HG02588 (cell line): ENCODE results near the gene ING3.
"Not testable (repeated sequence)": the region's sequence is repeated elsewhere in the genome, so short reads cannot be mapped to it uniquely, and the experiment has no call there.

ENCODE experiments used
- ATAC-seq: cut with Tn5 transposase; IDR thresholded peaks from one replicate; pipeline ENCODE4 v1.9.1; 2021; ENCODE audit warnings: mild to moderate bottlenecking, moderate library complexity; ENCODE audit not compliant: unreplicated experiment

ING3 gene

DNA sequence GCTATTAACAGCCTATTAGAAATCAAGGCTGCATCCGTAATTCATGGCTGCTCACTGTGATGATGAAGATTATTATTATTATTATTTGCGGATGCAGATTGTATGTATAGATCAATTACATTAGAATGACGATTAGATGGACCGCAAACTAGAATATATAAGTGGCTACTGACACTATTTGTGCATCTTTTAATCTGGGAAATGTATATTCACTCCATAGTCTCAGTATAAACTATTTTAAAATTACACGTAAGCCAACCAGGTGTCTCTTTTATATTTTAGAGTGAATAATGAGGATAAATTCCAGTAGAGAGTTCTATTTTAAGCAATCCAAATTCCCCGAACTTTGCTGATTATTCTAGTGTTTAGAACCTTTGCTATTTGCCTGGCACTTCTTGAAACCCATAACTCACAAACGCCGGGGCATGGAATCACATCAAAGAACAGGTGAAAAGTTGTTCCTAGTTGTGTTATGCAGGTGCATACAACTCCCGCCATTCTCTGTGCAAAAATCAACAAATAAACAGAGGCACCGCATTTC is 509 bp upstream of the ING3 start:
- ATAC-seq = no peak

- no peak for ATAC-seq
Measured at GRCh38 chr7:120951309-120951699, 727 bp downstream of the ING3 start.

- ATAC-seq = no peak
Measured at GRCh38 chr7:120951826-120952225, 1.2 kb downstream of the ING3 start.

DNA sequence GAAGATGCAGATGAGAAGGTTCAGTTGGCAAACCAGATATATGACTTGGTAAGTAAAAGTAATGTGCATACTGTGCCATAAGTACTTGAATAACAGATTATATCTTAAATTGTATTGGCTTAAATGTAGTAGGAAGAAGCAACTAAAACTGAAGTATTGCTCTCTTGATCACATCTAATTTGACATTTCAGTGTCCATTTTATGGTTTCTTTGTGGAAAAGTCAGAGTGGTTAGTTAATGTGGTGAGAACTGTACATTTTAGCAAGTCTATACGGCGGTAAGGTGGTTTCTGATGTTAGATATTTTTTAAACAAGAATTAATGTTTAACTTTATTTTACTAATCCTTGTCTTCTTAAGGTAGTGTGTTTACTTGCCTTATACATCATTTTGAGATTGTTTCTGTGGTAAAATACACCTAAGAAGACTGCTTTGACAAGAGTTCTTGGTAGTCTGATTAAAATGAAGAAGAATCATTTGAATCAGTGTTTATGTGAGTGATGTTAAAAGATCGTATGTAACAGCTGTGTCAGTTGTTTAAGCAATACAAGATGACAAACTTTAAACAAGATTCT is 5.1 kb downstream of the ING3 start:
- ATAC-seq = peak; percentile 23

DNA sequence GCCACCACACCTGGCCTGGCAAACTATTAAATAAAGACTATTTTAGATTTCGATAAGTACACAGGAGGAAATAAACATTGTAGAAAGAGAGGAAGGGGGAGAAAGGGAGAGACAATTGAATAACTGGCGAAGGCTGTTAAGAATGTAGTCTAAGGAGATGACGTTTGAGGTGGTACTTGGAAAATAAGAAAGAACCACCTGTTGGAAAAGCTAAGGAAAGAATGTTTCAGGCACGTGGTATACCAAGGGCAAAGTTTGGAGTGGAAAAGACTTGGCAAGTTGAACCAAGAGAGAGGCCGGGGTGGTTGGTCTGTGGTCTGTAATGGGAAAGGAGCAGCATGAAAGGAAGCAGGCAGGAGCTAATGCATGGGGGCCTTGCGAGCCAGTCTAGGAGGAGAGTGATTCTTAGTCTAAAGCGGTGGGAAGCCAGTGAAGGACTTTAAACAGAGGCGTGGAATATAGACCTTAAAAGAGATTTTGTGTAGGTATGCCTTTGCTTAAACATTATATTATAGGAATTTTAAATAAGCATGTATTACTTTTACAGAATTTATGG is 9.4 kb downstream of the ING3 start:
- ATAC-seq = no peak

GRCh38 chr7:120960714-120961113 is 10.1 kb downstream of the ING3 start:
- ATAC-seq = no peak

DNA sequence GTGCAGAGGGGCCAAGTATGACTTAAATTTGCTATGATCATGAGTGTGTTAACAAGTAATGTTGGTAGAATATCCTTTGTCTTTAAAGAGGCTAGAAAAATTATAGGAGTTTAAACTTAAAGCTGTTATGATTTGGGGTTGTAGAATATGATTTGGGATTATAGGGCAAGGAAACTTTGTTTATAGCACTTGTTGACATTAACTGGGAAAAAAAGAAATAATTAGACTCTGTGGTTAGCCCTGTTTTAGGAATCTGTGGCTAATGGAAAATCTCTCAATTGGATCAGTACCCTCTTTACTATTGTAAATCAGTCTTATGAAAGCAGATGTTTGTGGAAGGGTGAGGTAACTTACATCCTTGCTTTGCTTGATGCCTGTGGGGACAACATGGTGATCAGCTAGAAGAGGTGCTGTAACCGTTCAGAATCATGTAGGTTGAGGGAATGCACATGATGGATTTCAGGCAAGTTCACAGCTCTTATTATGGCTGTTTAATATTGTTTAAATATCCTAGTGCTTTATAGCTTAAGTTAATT is 11.1 kb downstream of the ING3 start:
- ATAC-seq = no peak

DNA sequence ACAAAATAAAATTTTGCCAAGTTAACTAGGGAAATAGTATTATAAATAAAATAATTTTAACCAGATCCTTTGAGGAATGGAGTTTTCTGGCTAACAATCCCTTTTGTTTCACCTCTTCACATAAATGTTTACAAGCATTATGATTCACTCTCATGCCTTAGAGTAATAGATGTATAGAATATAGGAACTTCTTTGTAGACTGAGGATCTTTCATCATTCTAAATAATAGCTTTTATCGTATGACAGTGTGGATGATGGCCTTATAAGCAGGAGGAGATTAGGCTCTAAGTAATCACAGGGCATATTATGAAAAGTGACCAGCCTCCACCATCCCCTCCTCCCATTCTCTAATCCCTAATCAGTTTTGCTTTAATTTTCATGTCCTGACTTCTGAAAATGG is 13.5 kb downstream of the ING3 start:
- no peak for ATAC-seq

- ATAC-seq = no peak
Measured at GRCh38 chr7:120966961-120967360, 16.4 kb downstream of the ING3 start.

GRCh38 chr7:120973849-120974248 is 23.3 kb downstream of the ING3 start:
- ATAC-seq = no peak

- no peak for ATAC-seq
Measured at GRCh38 chr7:120979765-120980499, 29.4 kb downstream of the ING3 start.

DNA sequence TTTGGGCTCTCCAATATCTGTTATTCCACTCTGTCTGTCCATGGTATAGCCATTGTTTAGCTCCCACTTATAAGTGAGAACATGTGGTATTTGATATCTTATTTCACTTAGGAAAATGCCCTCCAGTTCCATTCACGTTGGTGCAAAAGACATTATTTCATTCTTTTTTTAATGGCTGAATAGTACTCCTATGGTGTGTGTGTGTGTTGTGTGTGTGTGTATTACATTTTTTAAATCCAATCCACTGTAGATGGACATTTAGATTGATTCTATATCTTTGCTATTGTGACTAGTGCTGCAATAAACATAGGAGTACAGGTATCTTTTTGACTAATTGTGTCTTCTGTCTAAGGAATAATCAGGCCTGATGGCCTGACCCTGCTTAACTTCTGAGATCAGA is 30.5 kb downstream of the ING3 start:
- no peak for ATAC-seq

- ATAC-seq = no peak
Measured at GRCh38 chr7:120981888-120982615, 31.5 kb downstream of the ING3 start.

DNA sequence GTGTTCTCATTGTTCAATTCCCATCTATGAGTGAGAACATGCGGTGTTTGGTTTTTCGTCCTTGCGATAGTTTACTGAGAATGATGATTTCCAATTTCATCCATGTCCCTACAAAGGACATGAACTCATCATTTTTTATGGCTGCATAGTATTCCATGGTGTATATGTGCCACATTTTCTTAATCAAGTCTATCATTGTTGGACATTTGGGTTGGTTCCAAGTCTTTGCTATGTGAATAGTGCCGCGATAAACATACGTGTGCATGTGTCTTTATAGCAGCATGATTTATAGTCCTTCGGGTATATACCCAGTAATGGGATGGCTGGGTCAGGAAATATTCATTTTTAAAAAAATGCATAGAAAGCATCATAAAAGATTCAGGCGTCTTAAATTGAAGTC is 33.0 kb downstream of the ING3 start:
- ATAC-seq = not testable (repeated sequence)

DNA sequence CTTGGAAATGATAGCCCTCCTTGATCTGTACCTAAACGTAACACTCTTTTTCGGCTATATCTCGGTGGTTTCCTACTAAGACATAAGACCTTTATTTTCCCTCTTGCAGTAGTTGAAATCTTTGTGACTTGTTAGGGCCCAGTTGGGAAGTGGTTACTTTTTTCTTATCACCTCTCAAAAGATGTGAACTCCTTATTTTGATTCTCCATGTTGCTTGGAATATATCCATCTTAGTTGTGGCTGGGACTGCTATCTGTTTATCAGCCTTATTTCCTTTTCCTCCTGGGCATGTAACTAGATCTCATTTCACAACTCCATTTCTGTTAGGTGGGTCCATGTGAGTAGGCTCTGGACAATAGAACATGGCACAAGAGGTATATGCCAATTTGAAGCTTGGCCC is 33.8 kb downstream of the ING3 start:
- ATAC-seq = no peak

DNA sequence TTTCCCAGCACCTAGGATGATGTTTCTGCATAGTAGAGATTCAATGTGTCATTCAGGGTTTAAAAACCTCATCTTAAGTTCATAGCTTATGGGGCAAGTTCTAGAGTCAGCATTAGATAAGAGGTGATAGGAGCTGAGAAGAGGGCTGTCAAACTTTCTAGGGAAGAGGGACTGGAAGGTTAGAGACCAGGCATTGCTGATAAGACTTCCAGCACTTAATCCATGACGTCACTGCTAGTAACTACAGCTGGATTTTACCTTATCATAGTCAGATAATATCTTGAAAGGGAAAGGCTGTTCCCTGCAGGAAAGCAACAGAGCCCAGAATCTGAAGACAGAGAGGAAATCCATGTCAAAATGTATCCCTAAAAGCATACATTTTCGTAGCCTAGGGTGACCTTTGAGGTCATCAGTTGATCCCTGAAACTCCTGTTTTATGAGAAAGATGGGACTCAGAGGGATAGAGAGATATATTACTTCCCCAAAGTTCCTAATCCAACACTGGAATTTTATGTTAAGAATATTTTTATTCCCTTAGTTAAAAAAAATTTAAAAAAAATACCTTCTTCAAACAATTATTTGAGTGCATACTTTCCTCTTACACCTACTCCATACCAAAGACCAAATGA is 34.7 kb downstream of the ING3 start:
- no peak for ATAC-seq

GRCh38 chr7:120985839-120986238 is 35.3 kb downstream of the ING3 start:
- no peak for ATAC-seq

- ATAC-seq = no peak
Measured at GRCh38 chr7:120986650-120987049, 36.1 kb downstream of the ING3 start.

DNA sequence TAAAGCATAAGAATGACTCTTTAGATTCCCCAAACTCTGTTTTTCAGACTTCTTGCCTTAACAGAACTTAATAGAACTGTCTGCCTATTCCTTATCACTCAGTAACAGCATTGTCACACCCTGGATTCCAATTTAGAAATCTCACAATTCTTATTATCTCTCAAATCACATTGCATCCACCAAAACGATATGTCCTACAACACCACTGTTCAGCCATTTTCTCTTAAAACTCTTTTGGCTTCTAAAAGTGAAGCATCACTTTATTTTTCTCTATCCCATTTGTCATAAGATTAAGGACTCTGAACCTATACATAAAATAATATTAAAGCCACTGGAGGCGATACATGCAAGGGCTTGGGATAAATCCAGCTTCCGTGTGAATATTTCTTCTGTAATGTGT is 36.7 kb downstream of the ING3 start:
- no peak for ATAC-seq

GRCh38 chr7:120987683-120988590 is 37.4 kb downstream of the ING3 start:
- peak; percentile 96 for ATAC-seq
